Sciatic nerve (tissue), 2 donors: ENCODE data around the gene HTR1E. TPM values are rescaled to one million over a fixed set of nuclear protein-coding genes. Genes with fewer than 3 reads are reported as not detected.

Experiments
- ATAC-seq: fragments of 200-7000 bp; cut with Tn5 transposase; one replicate; pipeline ENCODE4 v1.9.1; 2020; ENCODE audit warnings: mild to moderate bottlenecking, moderate library complexity
- DNase-seq: peaks from one replicate; pipeline ENCODE4 v3.0.0-alpha.2; 2020; ENCODE audit warnings: low spot score
- intact Hi-C: fragments of 100-400 bp; cut with DNase I; formaldehyde crosslinking; loops from one replicate; pipeline ENCODE4 v1.14.2; 2022
- total RNA-seq: library from RNA; stranded (reverse); fragmentation: NEBNext Ultra II Directional; extraction: Animal tissue kit (Norgen Biotek cat#: 25700); gene quantifications from one replicate; pipeline ENCODE4 v1.2.1, GENCODE V29; 2021
- donor health status: DM: no; HTN: no; CAD: no.
- donor health status: DM: no; HTN: no; CAD: no.

Gene HTR1E
- total RNA-seq, 1 donor from 2014 or later: not detected

DNA sequence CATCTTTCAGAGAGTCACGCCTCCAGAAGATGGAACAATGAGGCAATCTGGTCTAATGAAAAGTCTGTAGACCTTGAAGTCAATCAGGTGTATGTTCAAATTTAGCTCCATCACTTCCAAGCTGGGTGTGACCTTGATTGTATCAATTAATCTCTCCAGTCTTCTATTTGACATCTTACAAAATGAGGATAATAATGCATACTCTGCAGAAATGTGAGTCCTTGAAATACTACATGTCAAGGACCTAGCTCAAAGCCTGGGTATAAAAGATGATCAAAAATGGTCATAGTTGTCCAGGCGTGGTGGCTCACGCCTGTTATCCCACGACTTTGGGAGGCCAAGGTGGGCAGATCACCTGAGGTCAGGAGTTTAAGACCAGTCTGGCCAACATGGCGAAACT lies 127.8 kb downstream of the HTR1E start:
- DNase-seq: no peak
- intact Hi-C loops: loop anchor here (5.0 kb wide), 1 partner anchor 702 kb away; no protein-coding TSS in a partner anchor
- ATAC-seq: no peak

Other genes starting within 250 kb of the HTR1E start
- not detected for gene CGA, start 157.6 kb downstream of the HTR1E start, total RNA-seq
- 96.2 TPM for gene ZNF292, start 218.0 kb downstream of the HTR1E start, total RNA-seq